ENCODE results near the gene YWHAH.

GRCh38 chr22:31954535-31955523 is 10.5 kb downstream of the YWHAH start:
- TF ChIP-seq EP300 (IDR thresholded peaks at IDR 0.05) = no peak
- no peak for TF ChIP-seq POLR2A (IDR thresholded peaks at IDR 0.05)
- TF ChIP-seq CTCF (IDR thresholded peaks at IDR 0.05) = no peak
- no peak for TF ChIP-seq POLR2AphosphoS5 (IDR thresholded peaks at IDR 0.05)
